ENCODE results near the gene MUS81.
A peak's percentile ranks its signal among the peaks of the same experiment; 100 is the strongest.

The MUS81 gene

DNA sequence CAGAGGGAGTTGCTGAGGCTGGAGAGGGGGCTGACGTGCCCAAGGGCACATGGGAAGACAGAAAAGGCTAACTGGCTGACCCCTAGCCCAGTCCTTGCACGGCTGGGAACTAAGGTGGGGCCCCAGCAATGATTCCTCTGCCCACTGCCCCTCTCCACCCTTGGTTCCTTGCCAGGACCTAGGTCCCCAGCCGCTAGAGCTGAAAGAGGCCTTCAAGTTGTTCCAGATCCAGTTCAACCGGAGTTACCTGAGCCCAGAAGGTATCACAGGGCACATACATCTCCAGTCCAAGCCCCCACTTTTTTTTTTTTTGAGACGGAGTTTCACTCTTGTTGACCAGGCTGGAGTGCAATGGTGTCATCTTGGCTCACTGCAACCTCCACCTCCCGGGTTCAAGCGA lies 19.8 kb downstream of the MUS81 start:
- no peak for DNase-seq (ENCODE audit: low spot score)
- TF ChIP-seq, protein P1, sequence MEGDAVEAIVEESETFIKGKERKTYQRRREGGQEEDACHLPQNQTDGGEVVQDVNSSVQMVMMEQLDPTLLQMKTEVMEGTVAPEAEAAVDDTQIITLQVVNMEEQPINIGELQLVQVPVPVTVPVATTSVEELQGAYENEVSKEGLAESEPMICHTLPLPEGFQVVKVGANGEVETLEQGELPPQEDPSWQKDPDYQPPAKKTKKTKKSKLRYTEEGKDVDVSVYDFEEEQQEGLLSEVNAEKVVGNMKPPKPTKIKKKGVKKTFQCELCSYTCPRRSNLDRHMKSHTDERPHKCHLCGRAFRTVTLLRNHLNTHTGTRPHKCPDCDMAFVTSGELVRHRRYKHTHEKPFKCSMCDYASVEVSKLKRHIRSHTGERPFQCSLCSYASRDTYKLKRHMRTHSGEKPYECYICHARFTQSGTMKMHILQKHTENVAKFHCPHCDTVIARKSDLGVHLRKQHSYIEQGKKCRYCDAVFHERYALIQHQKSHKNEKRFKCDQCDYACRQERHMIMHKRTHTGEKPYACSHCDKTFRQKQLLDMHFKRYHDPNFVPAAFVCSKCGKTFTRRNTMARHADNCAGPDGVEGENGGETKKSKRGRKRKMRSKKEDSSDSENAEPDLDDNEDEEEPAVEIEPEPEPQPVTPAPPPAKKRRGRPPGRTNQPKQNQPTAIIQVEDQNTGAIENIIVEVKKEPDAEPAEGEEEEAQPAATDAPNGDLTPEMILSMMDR (conservative IDR thresholded peaks at IDR 0.05; ENCODE audit: low read depth): no peak
- H3K27ac ChIP-seq: peak overlapping the region; percentile 46; the same call in 1 of the 2 replicates
- ChIA-PET POLR2A (ENCODE audit: low non-redundant PET) (no interaction called here), CTCF (interaction anchor here (0.6 kb wide), 1 partner anchor 155 kb away, joined by 3 read pairs; no protein-coding TSS in a partner anchor)

DNA sequence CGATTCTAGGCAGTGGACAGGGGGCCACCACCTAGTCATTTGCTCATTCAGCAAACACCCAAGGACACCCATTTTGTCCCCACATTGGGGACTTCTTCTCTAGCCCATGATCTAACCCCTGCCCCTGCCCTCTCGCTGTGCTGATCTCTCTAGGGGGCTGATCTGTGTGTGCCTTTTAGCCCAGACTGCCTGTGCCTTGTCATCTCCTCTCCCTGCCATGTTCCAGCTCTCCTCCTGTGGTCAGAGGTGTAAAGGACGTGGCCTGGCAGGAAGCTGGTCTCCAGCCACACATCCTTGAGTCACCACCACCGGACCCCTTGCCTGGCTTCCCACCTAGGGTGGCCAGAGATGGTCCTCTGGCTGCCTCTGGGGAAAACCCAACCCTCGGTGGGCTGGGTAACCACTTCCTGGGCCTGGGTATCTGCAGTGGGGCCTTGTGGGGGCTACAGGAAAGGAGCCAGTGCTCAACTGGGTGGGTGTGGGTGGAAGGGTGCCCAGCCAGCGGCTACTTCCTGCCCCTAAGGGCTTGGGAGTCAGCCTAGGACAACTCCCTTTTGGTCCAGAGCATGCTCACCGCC lies 20.7 kb downstream of the MUS81 start:
- H3K27ac ChIP-seq: peak overlapping the region; percentile 46
- CTCF ChIA-PET: interaction anchor here (1.4 kb wide), 1 partner anchor 21 kb away, joined by 3 read pairs; the partner anchor contains the start of gene MUS81
- DNase-seq (ENCODE audit: low spot score): no peak
- TF ChIP-seq, protein P1 (conservative IDR thresholded peaks at IDR 0.05; ENCODE audit: low read depth): no peak
- POLR2A ChIA-PET (ENCODE audit: low non-redundant PET): interaction anchor here (0.6 kb wide), 1 partner anchor 10 kb away, joined by 3 read pairs; the partner anchor contains the start of gene CCDC85B

DNA sequence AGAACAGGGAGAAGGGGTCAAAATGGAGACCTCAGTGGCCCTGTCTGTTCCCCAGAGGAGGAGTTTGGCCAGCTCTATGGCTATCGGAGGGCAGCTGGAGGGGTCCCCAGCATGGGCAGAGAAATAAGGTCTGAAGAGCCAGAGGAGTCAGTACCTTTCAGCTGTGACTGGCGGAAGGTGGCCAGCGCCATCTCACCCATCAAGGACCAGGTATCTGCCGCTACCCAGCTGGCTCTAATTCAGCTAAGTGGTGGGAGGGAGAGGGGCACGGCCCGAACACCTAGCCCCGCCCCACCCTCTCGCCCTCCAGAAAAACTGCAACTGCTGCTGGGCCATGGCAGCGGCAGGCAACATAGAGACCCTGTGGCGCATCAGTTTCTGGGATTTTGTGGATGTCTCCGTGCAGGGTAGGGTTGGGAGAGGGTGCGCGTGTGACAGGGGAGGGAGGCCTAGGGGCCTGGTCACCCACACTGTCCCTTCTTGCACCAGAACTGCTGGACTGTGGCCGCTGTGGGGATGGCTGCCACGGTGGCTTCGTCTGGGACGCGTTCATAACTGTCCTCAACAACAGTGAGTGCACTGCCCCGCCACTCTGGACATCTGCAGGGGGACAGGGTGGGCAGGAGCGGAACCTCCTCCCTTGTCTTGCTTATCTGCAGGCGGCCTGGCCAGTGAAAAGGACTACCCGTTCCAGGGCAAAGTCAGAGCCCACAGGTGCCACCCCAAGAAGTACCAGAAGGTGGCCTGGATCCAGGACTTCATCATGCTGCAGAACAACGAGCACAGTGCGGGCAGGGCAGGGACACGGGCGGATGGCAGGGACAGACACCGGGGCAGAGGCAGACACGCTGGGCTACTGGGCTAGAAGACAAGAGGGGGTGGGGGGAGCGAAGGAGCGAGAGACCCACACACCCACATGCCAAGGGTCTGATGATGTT lies 22.2 kb downstream of the MUS81 start:
- ChIA-PET POLR2A (ENCODE audit: low non-redundant PET) (no interaction called here), CTCF (interaction anchor here (0.8 to 1.4 kb wide), 2 partner anchors 13 to 22 kb away, joined by 3 read pairs; partner anchors contain the start of gene MUS81)
- TF ChIP-seq, protein P1 (conservative IDR thresholded peaks at IDR 0.05; ENCODE audit: low read depth): no peak
- no peak for DNase-seq (ENCODE audit: low spot score)
- H3K27ac ChIP-seq: no peak overlapping the region; the same call in 1 of the 2 replicates

DNA sequence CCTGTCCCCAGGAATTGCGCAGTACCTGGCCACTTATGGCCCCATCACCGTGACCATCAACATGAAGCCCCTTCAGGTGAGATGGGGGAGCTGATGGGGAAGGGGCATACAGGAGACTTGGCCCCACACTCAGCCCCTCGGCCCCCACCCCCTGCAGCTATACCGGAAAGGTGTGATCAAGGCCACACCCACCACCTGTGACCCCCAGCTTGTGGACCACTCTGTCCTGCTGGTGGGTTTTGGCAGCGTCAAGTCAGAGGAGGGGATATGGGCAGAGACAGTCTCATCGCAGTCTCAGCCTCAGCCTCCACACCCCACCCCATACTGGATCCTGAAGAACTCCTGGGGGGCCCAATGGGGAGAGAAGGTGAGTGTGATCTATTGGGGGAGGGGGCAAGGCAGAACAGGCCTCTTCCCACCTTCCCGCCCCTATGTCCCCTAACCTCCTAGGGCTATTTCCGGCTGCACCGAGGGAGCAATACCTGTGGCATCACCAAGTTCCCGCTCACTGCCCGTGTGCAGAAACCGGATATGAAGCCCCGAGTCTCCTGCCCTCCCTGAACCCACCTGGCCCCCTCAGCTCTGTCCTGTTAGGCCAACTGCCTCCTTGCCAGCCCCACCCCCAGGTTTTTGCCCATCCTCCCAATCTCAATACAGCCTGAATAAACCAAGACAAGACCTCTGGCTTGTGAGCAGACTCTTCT lies 23.0 kb downstream of the MUS81 start:
- CTCF ChIA-PET: interaction anchor here (0.6 to 1.9 kb wide), 3 partner anchors 26 to 105 kb away, joined by 4 to 11 read pairs (median 7); no protein-coding TSS in a partner anchor
- H3K27ac ChIP-seq: no peak overlapping the region
- TF ChIP-seq, protein P1 (conservative IDR thresholded peaks at IDR 0.05; ENCODE audit: low read depth): no peak
- POLR2A ChIA-PET (ENCODE audit: low non-redundant PET): interaction anchor here (0.6 kb wide), 1 partner anchor 922 kb away, joined by 11 read pairs; no protein-coding TSS in a partner anchor
- no peak for DNase-seq (ENCODE audit: low spot score)

DNA sequence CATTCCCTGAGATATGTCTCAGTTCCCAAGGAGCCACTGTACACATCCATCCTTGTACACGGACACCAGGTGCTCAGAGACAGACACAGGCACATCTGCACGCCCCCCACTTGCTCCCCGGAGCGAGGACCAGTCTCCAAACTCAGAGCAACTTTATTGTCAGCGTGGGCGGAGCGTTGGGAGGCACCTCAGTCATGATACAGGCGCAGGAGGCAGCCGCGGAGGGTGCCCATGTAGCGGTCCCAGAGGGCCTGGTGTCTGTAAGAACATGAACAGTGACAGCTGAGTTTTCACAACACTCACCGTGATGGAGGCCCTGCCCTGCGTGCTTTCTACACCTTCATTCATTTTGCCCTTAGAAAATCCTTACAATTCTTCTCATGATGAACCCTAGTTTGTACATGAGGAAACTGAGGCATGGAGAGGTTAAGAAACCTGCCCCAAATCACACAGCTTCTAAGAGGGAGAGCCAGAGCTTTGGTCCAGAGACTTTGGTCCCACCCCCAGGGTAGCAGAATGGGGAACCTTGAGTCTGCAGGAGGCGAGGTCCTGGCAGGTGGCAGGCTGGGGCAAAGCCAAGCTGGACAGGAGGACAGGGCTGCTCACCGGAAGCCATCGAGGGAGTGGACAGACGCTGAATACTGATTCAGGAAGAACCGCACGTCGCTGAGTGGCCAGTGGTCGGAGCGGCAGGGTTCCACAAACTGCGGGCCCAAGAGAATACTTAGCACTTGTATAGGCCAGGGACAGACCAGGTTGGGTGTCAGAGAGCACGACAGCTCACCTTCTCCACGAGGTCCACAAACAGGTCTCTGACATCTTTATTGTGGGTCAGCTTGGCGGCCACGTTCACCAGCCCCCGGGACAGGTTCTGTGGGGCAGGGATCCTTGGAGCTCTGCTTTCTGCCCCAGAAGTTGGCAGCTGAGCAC lies 23.8 kb downstream of the MUS81 start:
- DNase-seq (ENCODE audit: low spot score): no peak
- POLR2A ChIA-PET (ENCODE audit: low non-redundant PET): interaction anchor here (0.6 to 1.0 kb wide), 3 partner anchors 7 to 197 kb away, joined by 3 to 8 read pairs (median 3); no protein-coding TSS in a partner anchor
- CTCF ChIA-PET: interaction anchor here (0.5 to 1.9 kb wide), 23 partner anchors 8 to 722 kb away, joined by 3 to 15 read pairs (median 4); partner anchors contain the start of genes CCDC87, KAT5 and MUS81
- TF ChIP-seq, protein P1 (conservative IDR thresholded peaks at IDR 0.05; ENCODE audit: low read depth): no peak
- H3K27ac ChIP-seq: peak overlapping the region; percentile 30; the same call in 1 of the 2 replicates

Measured in RWPE1 (cell line).